NCI-H2171 (cell line): ENCODE measurements around the gene PI4KA.

Experiments used
- DNase-seq: peaks from one replicate; lab custom pipeline; 2025; lab: John Stamatoyannopoulos, UW

PI4KA gene

GRCh38 chr22:20816559-20816958 is 42.1 kb downstream of the PI4KA start:
- DNase-seq = no peak

DNA sequence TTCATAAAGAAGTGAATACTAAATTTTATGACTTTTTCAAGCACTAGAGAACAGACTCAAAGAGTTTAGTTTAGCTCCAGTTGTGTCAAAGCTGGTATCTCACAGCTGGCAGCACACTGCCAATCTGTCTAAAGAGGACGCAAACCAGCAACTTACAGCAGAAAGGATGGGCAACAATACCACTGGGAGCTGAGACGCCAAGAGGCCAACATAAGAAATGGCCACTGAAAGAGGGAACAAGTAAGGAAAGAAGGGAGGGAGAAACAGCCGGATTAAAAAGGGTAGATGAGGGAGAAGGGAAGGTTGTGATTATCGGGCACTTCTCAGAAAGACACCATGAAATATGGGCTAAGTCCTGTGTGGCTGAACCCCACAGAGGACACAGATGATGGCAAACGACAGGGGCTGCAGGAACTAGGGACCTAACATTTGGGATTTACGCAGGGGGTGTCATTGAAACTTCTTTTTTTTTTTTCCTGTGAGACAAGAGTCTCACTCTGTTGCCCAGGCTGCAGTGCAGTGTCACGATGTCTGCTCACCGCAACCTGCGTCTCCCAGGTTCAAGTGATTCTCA is 43.0 kb downstream of the PI4KA start:
- DNase-seq = no peak

GRCh38 chr22:20814221-20814808 is 44.3 kb downstream of the PI4KA start:
- no peak for DNase-seq

DNA sequence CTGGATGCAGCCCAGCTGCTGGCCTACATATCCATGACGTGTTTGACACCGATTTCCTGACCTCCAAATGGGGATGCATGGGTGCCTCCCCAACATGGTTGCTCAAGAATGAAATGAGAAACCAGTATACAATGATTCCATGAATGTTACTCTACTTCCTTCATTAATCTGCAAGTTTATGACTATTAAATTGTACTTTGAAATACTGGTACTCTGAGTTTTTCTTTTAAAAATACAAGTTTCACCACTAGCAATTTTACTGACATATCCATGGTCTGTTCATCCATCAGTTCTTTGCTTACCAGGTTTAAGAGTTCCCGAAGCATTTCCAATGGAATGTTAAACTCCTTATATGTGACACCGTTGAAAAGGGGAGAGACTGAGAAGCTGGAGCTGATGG is 45.6 kb downstream of the PI4KA start:
- no peak for DNase-seq

GRCh38 chr22:20811971-20812660 is 46.5 kb downstream of the PI4KA start:
- DNase-seq = no peak

- no peak for DNase-seq
Observed at GRCh38 chr22:20811171-20811570, 47.4 kb downstream of the PI4KA start.

DNA sequence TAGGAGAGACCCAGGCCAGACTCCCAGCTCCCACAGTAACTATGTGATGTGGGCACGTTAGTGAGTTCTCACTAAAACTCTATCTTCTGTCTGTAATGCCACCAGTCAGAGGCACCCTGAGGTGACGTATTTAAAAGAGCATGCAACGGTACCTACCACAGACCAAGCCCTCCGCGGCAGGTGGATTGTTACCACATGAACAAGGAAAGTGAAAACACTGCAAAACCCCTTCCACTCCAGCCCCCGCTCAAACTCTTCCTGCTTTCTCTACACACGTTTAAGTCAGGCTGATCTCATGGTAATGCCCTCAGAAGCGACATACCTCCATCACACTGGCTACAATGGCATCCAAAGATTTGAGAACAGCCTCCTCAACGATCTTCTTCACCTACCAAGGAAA is 48.0 kb downstream of the PI4KA start:
- DNase-seq = no peak

GRCh38 chr22:20809538-20810185 is 48.9 kb downstream of the PI4KA start:
- no peak for DNase-seq

DNA sequence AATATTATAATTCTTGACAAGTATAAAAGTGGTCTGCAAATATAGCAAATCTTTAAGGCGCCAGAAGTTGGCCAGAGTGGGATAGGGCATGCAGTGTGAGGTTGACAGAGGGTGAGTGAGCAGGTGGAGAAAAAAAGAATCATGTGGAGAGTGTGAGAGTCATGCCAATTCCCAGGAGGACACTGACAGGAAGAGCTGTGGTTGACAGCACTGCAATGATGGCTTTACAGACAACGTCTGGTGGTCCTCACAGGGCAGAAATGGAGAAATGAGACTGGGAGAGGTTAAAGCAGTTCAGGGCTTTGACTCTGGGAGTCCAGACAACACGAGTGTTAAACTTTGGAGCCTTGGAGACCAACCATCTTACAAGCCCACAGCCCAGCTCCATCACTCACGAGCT is 49.8 kb downstream of the PI4KA start:
- no peak for DNase-seq

GRCh38 chr22:20807315-20807752 is 51.3 kb downstream of the PI4KA start:
- no peak for DNase-seq

GRCh38 chr22:20805972-20806471 is 52.6 kb downstream of the PI4KA start:
- no peak for DNase-seq

- no peak for DNase-seq
Observed at GRCh38 chr22:20804650-20805049, 54.0 kb downstream of the PI4KA start.

DNA sequence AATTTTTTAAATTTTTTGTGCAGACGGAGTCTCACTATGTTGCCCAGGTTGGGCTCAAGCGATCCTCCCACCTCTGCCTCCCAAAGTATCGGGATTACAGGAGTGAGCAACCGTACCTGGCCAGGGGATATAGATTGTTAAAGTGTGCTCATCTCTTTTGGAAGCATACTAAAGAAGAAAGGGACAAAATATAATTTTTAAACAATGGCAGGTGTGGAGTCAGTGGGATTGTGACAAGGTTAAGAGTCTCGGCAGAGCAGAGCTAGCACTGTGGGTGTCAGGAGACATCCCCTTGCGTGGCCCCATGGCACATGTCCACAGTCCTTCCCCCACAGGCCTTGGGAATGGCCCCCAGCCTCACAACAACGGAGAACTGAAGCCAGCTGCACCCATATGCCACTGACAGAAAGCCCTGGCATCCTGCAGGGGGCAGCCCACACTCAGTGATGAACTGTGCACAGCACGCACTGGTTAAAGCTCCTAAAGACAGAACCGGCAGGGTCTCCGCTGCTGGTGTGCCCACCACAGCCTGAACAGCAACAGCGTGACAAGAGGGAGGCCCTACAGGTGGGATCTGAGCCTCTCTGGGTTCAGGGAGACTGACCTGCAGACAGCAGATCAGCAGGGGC is 54.8 kb downstream of the PI4KA start:
- peak; percentile 6 for DNase-seq

GRCh38 chr22:20802922-20803553 is 55.6 kb downstream of the PI4KA start:
- DNase-seq = no peak

DNA sequence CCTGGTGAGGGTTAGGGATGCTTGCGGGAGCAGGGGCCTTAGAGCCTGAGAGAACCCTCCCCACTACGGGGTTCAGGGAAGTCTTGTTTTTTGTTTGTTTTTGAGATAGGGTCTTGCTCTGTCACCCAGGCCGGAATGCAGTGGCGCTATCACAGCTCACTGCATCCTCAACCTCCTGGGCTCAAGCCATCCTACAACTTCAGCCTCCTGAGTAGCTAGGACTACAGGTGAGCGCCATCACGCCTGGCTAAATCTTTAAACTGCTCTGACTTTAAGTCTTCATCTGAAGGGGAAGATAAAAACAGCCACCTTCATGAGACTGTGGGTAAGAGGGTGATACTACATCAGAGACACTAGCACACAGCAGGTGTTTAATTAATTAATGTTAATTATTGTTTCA is 56.2 kb downstream of the PI4KA start:
- DNase-seq = no peak

DNA sequence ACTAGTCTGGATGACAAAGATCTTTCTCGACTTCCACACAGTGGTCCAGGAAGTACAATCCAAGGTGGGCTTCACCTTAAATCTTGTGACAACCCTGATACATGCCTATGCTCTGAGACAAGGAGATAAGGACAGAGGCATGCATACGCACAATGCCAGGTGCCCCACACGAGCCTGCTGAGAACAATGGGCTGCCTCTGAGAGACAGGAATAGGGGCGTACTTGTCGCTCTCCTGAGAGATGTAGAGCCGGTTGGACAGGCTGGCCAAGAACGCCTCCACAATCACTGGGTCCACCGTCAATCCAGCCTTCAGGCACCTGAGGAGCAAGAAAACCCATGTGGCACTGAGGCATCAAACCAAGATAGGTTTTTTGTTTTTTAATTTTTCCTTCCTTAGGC is 59.2 kb downstream of the PI4KA start:
- no peak for DNase-seq

- no peak for DNase-seq
Observed at GRCh38 chr22:20798974-20799373, 59.6 kb downstream of the PI4KA start.

GRCh38 chr22:20798218-20798617 is 60.4 kb downstream of the PI4KA start:
- DNase-seq = no peak

- no peak for DNase-seq
Observed at GRCh38 chr22:20796731-20797130, 61.9 kb downstream of the PI4KA start.

GRCh38 chr22:20794650-20795413 is 63.8 kb downstream of the PI4KA start:
- DNase-seq = no peak
